ENCODE data around the gene NOM1.

The NOM1 gene

GRCh38 chr7:157013602-157014549 is 64.4 kb downstream of the NOM1 start:
- ATAC-seq, result no peak
- peaks cover 26% of the 10 kb centered on the region for H3K4me1 Mint-ChIP-seq
- H3K27ac Mint-ChIP-seq, result no peak overlapping the region
- no peaks in the 10 kb centered on the region for H3K9me3 Mint-ChIP-seq
- H3K4me3 Mint-ChIP-seq, result no peak overlapping the region
- no peaks in the 10 kb centered on the region for H3K36me3 Mint-ChIP-seq
- no peak for DNase-seq (ENCODE audit: low spot score in 2 of 2)

- Mint-ChIP-seq H3K9me3 (no peaks in the 10 kb centered on the region), H3K4me3 (no peak overlapping the region), H3K4me1 (peaks cover 26% of the 10 kb centered on the region), H3K27ac (no peak overlapping the region), H3K36me3 (no peaks in the 10 kb centered on the region)
- no peak for ATAC-seq
- DNase-seq (ENCODE audit: low spot score in 2 of 2), result no peak
Observed at GRCh38 chr7:157014635-157015555, 65.4 kb downstream of the NOM1 start.

- no peak for DNase-seq (ENCODE audit: low spot score in 2 of 2)
- H3K27ac Mint-ChIP-seq, result no peak overlapping the region
- no peak for ATAC-seq
- no peaks in the 10 kb centered on the region for H3K9me3 Mint-ChIP-seq
- no peaks in the 10 kb centered on the region for H3K36me3 Mint-ChIP-seq
- H3K4me1 Mint-ChIP-seq, result peaks cover 26% of the 10 kb centered on the region
- no peak overlapping the region for H3K4me3 Mint-ChIP-seq
Observed at GRCh38 chr7:157016024-157016351, 66.5 kb downstream of the NOM1 start.

GRCh38 chr7:157016352-157017041 is 67.0 kb downstream of the NOM1 start:
- ATAC-seq (peak; percentile 65), DNase-seq (ENCODE audit: low spot score in 2 of 2) (peak in 1 of 2 donors; percentile 59)
- no peak overlapping the region for H3K4me3 Mint-ChIP-seq
- H3K4me1 Mint-ChIP-seq, result peaks cover 23% of the 10 kb centered on the region
- H3K9me3 Mint-ChIP-seq, result no peaks in the 10 kb centered on the region
- H3K36me3 Mint-ChIP-seq, result no peaks in the 10 kb centered on the region
- H3K27ac Mint-ChIP-seq, result no peak overlapping the region

- H3K27ac Mint-ChIP-seq, result no peak overlapping the region
- no peak for ATAC-seq
- no peak overlapping the region for H3K4me3 Mint-ChIP-seq
- no peaks in the 10 kb centered on the region for H3K9me3 Mint-ChIP-seq
- H3K36me3 Mint-ChIP-seq, result no peaks in the 10 kb centered on the region
- no peak for DNase-seq (ENCODE audit: low spot score in 2 of 2)
- H3K4me1 Mint-ChIP-seq, result peaks cover 17% of the 10 kb centered on the region
Observed at GRCh38 chr7:157017149-157017548, 67.6 kb downstream of the NOM1 start.

GRCh38 chr7:157017603-157018327 is 68.3 kb downstream of the NOM1 start:
- H3K27ac Mint-ChIP-seq, result no peak overlapping the region
- no peaks in the 10 kb centered on the region for H3K9me3 Mint-ChIP-seq
- H3K36me3 Mint-ChIP-seq, result no peaks in the 10 kb centered on the region
- H3K4me1 Mint-ChIP-seq, result peaks cover 21% of the 10 kb centered on the region
- no peak overlapping the region for H3K4me3 Mint-ChIP-seq
- no peak for ATAC-seq
- DNase-seq (ENCODE audit: low spot score in 2 of 2), result no peak

GRCh38 chr7:157018328-157018996 is 69.0 kb downstream of the NOM1 start:
- peak in 1 of 2 donors; percentile 52 for DNase-seq (ENCODE audit: low spot score in 2 of 2)
- H3K4me3 Mint-ChIP-seq, result peak overlapping the region; percentile 51

GRCh38 chr7:157018997-157019608 is 69.6 kb downstream of the NOM1 start:
- no peak overlapping the region for H3K27ac Mint-ChIP-seq
- ATAC-seq (no peak), DNase-seq (ENCODE audit: low spot score in 2 of 2) (peak in 1 of 2 donors; percentile 57)
- H3K4me1 Mint-ChIP-seq, result peaks cover 22% of the 10 kb centered on the region
- H3K9me3 Mint-ChIP-seq, result no peaks in the 10 kb centered on the region
- H3K36me3 Mint-ChIP-seq, result no peaks in the 10 kb centered on the region
- H3K4me3 Mint-ChIP-seq, result peak overlapping the region; percentile 51

More at GRCh38 chr7:157018328-157018996, 69.0 kb downstream of the NOM1 start:
- Mint-ChIP-seq H3K27ac (no peak overlapping the region), H3K36me3 (no peaks in the 10 kb centered on the region), H3K4me1 (peaks cover 22% of the 10 kb centered on the region), H3K9me3 (no peaks in the 10 kb centered on the region)
- no peak for ATAC-seq

- no peaks in the 10 kb centered on the region for H3K36me3 Mint-ChIP-seq
- DNase-seq (ENCODE audit: low spot score in 2 of 2) (no peak), ATAC-seq (no peak)
- H3K4me1 Mint-ChIP-seq, result peaks cover 22% of the 10 kb centered on the region
- H3K27ac Mint-ChIP-seq, result no peak overlapping the region
- H3K9me3 Mint-ChIP-seq, result no peaks in the 10 kb centered on the region
- no peak overlapping the region for H3K4me3 Mint-ChIP-seq
Observed at GRCh38 chr7:157019718-157020451, 70.4 kb downstream of the NOM1 start.

GRCh38 chr7:157020514-157021070 is 71.1 kb downstream of the NOM1 start:
- H3K27ac Mint-ChIP-seq, result no peak overlapping the region
- H3K4me3 Mint-ChIP-seq, result no peak overlapping the region

GRCh38 chr7:157021071-157021870 is 71.8 kb downstream of the NOM1 start:
- Mint-ChIP-seq H3K36me3 (no peaks in the 10 kb centered on the region), H3K4me1 (peaks cover 18% of the 10 kb centered on the region), H3K4me3 (no peak overlapping the region), H3K27ac (no peak overlapping the region), H3K9me3 (no peaks in the 10 kb centered on the region)
- ATAC-seq (no peak), DNase-seq (ENCODE audit: low spot score in 2 of 2) (no peak)

More at GRCh38 chr7:157020514-157021070, 71.1 kb downstream of the NOM1 start:
- no peak for ATAC-seq
- no peaks in the 10 kb centered on the region for H3K36me3 Mint-ChIP-seq
- no peak for DNase-seq (ENCODE audit: low spot score in 2 of 2)
- H3K4me1 Mint-ChIP-seq, result peaks cover 22% of the 10 kb centered on the region
- no peaks in the 10 kb centered on the region for H3K9me3 Mint-ChIP-seq

- Mint-ChIP-seq H3K4me1 (peaks cover 10% of the 10 kb centered on the region), H3K36me3 (no peaks in the 10 kb centered on the region), H3K27ac (no peak overlapping the region), H3K9me3 (no peaks in the 10 kb centered on the region), H3K4me3 (no peak overlapping the region)
- no peak for ATAC-seq
- no peak for DNase-seq (ENCODE audit: low spot score in 2 of 2)
Observed at GRCh38 chr7:157021871-157022680, 72.6 kb downstream of the NOM1 start.

Measured in stimulated activated effector memory CD8-positive, alpha-beta T cell treated with anti-CD3 and anti-CD28 coated beads, Interleukin-12 subunit alpha, Interleukin-12 subunit beta, amount 100 ng/mL, for 72 hours (primary cell).